Neural crest cell (in vitro differentiated cells): ENCODE data around the gene ATXN3L. TPM values are rescaled to one million over a fixed set of nuclear protein-coding genes. Genes with fewer than 3 reads are reported as not detected.

ENCODE experiments used
- DNase-seq: peaks from one replicate; pipeline ENCODE4 v3.0.0; 2021; ENCODE audit warnings: low read depth, mixed read lengths, low spot score
- H3K27ac Mint-ChIP-seq: one replicate; pipeline ENCODE4 v1.8.0; 2021; ENCODE audit warnings: mild to moderate bottlenecking, mixed read lengths; ENCODE audit not compliant: unreplicated experiment
- H3K27me3 Mint-ChIP-seq: 2 replicates; pipeline ENCODE4 v1.8.0; 2021; ENCODE audit warnings: low read depth, mild to moderate bottlenecking, mixed read lengths
- H3K36me3 Mint-ChIP-seq: 2 replicates; pipeline ENCODE4 v1.8.0; 2021; ENCODE audit warnings: low read depth, mild to moderate bottlenecking, mixed read lengths
- H3K4me1 Mint-ChIP-seq: 2 replicates; pipeline ENCODE4 v1.8.0; 2021; ENCODE audit warnings: mixed read lengths
- H3K4me3 Mint-ChIP-seq: one replicate; pipeline ENCODE4 v1.8.0; 2021; ENCODE audit warnings: mild to moderate bottlenecking, mixed read lengths
- H3K9me3 Mint-ChIP-seq: 2 replicates; pipeline ENCODE4 v1.8.0; 2021; ENCODE audit warnings: mixed read lengths
- CTCF ChIP-seq: fragments of 200-600 bp; sonication (generic); conservative IDR thresholded peaks from 2 replicates; pipeline ENCODE4 v1.5.0; 2021; ENCODE audit warnings: antibody characterized with exemption, mild to moderate bottlenecking
- total RNA-seq: library from RNA; stranded (reverse); gene quantifications from 2 replicates; pipeline ENCODE4 v1.2.1, GENCODE V29; 2021

The ATXN3L gene
- total RNA-seq, 1 donor from 2014 or later, result not detected

DNA sequence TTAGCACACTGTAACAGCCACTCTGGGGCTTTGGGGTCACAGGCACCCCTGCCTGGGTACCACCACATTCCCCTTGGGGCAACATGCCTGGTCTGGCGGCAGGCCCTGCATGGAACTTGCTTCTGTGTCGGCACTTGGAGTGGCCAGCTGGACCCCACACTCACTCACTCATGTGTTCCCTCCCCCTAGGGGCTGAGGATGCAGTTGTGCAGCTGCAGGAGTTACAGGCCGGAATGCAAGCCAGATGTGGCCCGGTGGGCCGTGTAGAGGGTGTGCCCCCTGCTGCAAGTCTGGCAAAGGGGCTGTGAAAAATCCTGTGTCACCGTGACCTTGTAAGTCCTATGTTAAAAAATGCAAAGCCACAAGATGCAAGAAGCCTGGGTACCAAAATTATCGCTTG lies 34.2 kb downstream of the ATXN3L start:
- H3K4me1 Mint-ChIP-seq, result peaks cover 14% of the 10 kb centered on the region
- no peak for TF ChIP-seq CTCF
- H3K9me3 Mint-ChIP-seq, result peaks cover 23% of the 10 kb centered on the region
- no peak overlapping the region for H3K4me3 Mint-ChIP-seq
- H3K27ac Mint-ChIP-seq, result no peak overlapping the region
- H3K36me3 Mint-ChIP-seq, result peaks cover 11% of the 10 kb centered on the region
- no peak for DNase-seq
- no peaks in the 10 kb centered on the region for H3K27me3 Mint-ChIP-seq

DNA sequence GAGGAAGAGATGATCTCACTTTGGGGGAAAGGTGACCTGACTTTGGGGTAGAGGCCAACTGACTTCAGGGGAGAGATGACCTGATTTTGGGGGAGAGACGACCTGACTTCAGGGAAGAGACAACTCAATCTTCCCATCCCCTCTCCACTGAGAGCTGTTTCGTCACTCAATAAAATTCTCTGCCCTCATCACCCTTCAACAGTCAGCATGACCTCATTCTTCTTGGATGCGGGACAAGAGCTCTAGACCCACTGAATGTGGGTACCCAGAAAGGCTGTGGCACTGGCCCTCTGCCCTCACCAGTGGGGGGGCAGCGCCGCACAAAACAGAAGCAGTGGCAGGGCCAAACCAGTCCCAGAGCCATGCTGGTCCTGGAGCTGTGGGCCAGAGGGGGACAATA lies 34.6 kb downstream of the ATXN3L start:
- H3K9me3 Mint-ChIP-seq, result peaks cover 19% of the 10 kb centered on the region

DNA sequence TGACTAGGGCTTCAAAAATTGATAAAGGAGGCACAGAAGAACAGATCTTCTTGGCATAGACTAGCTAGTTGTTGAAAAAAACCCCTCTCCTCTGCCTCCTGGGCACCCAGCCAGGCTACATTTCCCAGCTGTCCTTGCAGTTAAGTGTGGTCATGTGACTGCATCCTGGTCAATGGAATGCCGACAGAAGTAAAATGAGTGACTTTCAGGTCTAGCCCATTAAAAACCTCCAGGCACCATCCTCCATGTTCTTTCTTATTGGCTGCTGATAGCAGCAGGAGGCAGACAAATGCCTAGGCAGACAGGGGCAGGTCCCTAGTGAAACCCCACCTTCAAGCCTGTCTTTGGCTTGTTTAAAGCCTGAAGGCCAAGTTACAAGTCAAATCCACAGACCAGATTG lies 35.3 kb downstream of the ATXN3L start:
- Mint-ChIP-seq H3K9me3 (peaks cover 16% of the 10 kb centered on the region), H3K36me3 (peaks cover 11% of the 10 kb centered on the region), H3K4me1 (peaks cover 14% of the 10 kb centered on the region), H3K27ac (no peak overlapping the region), H3K27me3 (no peaks in the 10 kb centered on the region), H3K4me3 (no peak overlapping the region)
- no peak for TF ChIP-seq CTCF
- no peak for DNase-seq

More for the DNA sequence above, 34.6 kb downstream of the ATXN3L start:
- no peak for TF ChIP-seq CTCF
- Mint-ChIP-seq H3K27ac (no peak overlapping the region), H3K36me3 (peaks cover 11% of the 10 kb centered on the region), H3K4me3 (no peak overlapping the region), H3K27me3 (no peaks in the 10 kb centered on the region), H3K4me1 (peaks cover 14% of the 10 kb centered on the region)
- DNase-seq, result no peak

DNA sequence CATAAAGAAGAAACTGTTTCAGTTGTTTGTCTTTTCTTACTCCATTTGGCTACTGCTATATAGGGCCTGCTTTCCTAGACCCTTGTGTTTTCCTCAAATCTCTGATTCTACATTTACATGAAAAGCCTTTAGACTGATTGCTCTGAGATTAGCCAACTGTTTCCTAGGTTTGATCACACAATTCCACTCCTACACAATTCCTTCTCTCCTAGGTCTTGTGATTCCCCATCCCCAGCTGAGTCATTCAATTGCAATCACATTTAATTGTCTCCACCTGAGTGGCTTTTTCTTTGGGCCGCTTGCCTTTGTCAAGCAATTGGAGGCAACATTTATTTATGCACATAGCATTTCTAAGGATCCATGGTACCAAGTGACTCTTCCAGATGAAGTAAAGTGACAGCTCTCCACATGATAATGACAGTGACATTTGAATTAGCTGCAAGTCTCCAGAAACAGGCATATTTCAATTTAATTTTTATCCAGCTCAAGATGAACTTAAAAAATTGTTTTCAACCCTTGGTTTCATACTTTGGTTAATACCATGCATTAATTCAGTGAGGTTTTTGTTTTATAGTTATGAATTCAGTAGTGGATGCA lies 35.8 kb downstream of the ATXN3L start:
- Mint-ChIP-seq H3K36me3 (peaks cover 11% of the 10 kb centered on the region), H3K4me3 (no peak overlapping the region), H3K4me1 (peaks cover 14% of the 10 kb centered on the region), H3K27ac (peak overlapping the region; percentile 60), H3K9me3 (peaks cover 16% of the 10 kb centered on the region), H3K27me3 (no peaks in the 10 kb centered on the region)
- TF ChIP-seq CTCF, result no peak
- no peak for DNase-seq

- no peak for DNase-seq
- Mint-ChIP-seq H3K4me3 (no peak overlapping the region), H3K9me3 (peaks cover 16% of the 10 kb centered on the region), H3K36me3 (peaks cover 11% of the 10 kb centered on the region), H3K4me1 (peaks cover 14% of the 10 kb centered on the region), H3K27me3 (no peaks in the 10 kb centered on the region), H3K27ac (no peak overlapping the region)
- no peak for TF ChIP-seq CTCF
These were observed 36.3 kb downstream of the ATXN3L start for GRCh38 chrX:13283512-13283911.
